ENCODE measurements around the gene HOXA4. TPM values are rescaled to one million over a fixed set of nuclear protein-coding genes. Genes with fewer than 3 reads are reported as not detected.

The HOXA4 gene
- polyA plus RNA-seq, 1 donor (not counting 4 experiments of a cell fraction or from before 2014, with no cell fraction given), result 1.5 TPM

- peaks cover 25% of the 10 kb centered on the region for H3K4me1 ChIP-seq (ENCODE audit: control insufficient read depth, extremely low read depth, insufficient read depth, low read length)
- no peak for FAIRE-seq
- dilution Hi-C loops (cut with MboI; ENCODE audit: extremely low pct_ligation_motif_present, low sequenced_read_pairs), result no loop called here
- H3K9ac ChIP-seq (ENCODE audit: control insufficient read depth, extremely low read depth, insufficient read depth, low read length), result peak overlapping the region; percentile 83
- peaks cover 6% of the 10 kb centered on the region for H3K27me3 ChIP-seq (ENCODE audit: control insufficient read depth, extremely low read depth, insufficient read depth, low read length)
- H4K20me1 ChIP-seq (ENCODE audit: control insufficient read depth, extremely low read depth, insufficient read depth, low read length), result no peaks in the 10 kb centered on the region
- H2AFZ ChIP-seq (ENCODE audit: control insufficient read depth, low read length), result peak overlapping the region; percentile 67
- peaks cover 0 to 4% of the 10 kb centered on the region in 2 experiments for H3K36me3 ChIP-seq (ENCODE audit: control insufficient read depth in 2 of 2, extremely low read depth in 1 of 2, insufficient read depth in 2 of 2, low read length in 2 of 2)
- H3K9me1 ChIP-seq (ENCODE audit: control insufficient read depth, extremely low read depth, insufficient read depth, low read length), result no peaks in the 10 kb centered on the region
- H3K4me2 ChIP-seq (ENCODE audit: control insufficient read depth, extremely low read depth, insufficient read depth, low read depth, low read length), result peak overlapping the region; percentile 98
- H3K9me3 ChIP-seq (ENCODE audit: control insufficient read depth, low read depth, low read length), result no peaks in the 10 kb centered on the region
- TF ChIP-seq EZH2 (IDR thresholded peaks at IDR 0.05; ENCODE audit: low read length), result no peak
- TF ChIP-seq, protein P1, sequence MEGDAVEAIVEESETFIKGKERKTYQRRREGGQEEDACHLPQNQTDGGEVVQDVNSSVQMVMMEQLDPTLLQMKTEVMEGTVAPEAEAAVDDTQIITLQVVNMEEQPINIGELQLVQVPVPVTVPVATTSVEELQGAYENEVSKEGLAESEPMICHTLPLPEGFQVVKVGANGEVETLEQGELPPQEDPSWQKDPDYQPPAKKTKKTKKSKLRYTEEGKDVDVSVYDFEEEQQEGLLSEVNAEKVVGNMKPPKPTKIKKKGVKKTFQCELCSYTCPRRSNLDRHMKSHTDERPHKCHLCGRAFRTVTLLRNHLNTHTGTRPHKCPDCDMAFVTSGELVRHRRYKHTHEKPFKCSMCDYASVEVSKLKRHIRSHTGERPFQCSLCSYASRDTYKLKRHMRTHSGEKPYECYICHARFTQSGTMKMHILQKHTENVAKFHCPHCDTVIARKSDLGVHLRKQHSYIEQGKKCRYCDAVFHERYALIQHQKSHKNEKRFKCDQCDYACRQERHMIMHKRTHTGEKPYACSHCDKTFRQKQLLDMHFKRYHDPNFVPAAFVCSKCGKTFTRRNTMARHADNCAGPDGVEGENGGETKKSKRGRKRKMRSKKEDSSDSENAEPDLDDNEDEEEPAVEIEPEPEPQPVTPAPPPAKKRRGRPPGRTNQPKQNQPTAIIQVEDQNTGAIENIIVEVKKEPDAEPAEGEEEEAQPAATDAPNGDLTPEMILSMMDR (optimal IDR thresholded peaks at IDR 0.05 in 1 of 3, IDR thresholded peaks at IDR 0.05 in 1 of 3, conservative IDR thresholded peaks at IDR 0.05 in 1 of 3; ENCODE audit: extremely low read depth in 1 of 3, insufficient read depth in 2 of 3, low read length in 3 of 3), result no peak
- peak overlapping the region; percentile 78 to 94 (median 84) for H3K4me3 ChIP-seq (ENCODE audit: control insufficient read depth in 2 of 3, extremely low read depth in 1 of 3, insufficient read depth in 2 of 3, low read depth in 1 of 3, low read length in 3 of 3)
- H3K79me2 ChIP-seq (ENCODE audit: control insufficient read depth, insufficient read depth, low read length), result peaks cover 41% of the 10 kb centered on the region
- H3K27ac ChIP-seq (ENCODE audit: control insufficient read depth, insufficient read depth, low read length), result peak overlapping the region; percentile 54
- no peak for DNase-seq (ENCODE audit: low read depth, low spot score)
These were observed 43.0 kb upstream of the HOXA4 start for GRCh38 chr7:27173511-27173955.

DNA sequence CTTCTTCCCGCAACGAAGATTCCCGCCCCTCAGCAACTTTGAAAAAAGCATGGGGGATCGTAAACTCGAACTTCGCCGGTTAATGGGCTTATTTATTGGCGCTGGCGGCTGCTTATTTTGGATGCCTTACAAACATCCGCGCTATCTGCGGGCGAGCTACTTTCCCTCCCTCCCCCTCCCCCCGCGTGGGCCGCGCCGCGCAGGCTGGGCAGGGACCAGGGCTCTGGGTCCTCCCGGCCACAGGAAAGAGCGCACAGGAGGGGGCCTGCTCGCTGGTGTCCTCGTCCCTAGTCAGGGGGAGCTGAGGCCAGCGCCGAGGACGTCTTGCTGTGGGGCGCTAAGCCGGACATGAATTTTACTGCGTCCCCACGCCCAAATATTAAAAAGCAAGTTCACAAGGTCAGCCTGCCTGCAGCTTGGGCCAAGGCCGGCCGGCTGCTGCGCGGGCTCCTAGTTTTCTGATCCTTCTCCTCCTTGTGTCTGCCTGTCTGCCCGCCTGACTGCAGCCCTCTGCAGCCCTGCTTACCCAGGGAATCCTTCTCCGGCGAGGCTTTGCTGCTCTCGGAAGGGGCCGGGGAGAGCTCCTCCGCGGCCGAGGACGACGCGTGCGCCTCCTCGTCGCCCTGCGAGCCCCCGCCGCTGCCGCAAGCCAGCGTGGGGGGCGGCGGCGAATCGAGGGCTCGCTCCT, 42.4 kb upstream of the HOXA4 start:
- dilution Hi-C loops (cut with MboI; ENCODE audit: extremely low pct_ligation_motif_present, low sequenced_read_pairs), result no loop called here

More for the DNA sequence above, 42.4 kb upstream of the HOXA4 start:
- peaks cover 6% of the 10 kb centered on the region for H3K27me3 ChIP-seq (ENCODE audit: control insufficient read depth, extremely low read depth, insufficient read depth, low read length)
- H3K9ac ChIP-seq (ENCODE audit: control insufficient read depth, extremely low read depth, insufficient read depth, low read length), result peak overlapping the region; percentile 83
- peaks cover 30% of the 10 kb centered on the region for H3K4me1 ChIP-seq (ENCODE audit: control insufficient read depth, extremely low read depth, insufficient read depth, low read length)
- no peaks in the 10 kb centered on the region for H3K9me3 ChIP-seq (ENCODE audit: control insufficient read depth, low read depth, low read length)
- H3K27ac ChIP-seq (ENCODE audit: control insufficient read depth, insufficient read depth, low read length), result peak overlapping the region; percentile 54
- peak overlapping the region; percentile 98 for H3K4me2 ChIP-seq (ENCODE audit: control insufficient read depth, extremely low read depth, insufficient read depth, low read depth, low read length)
- FAIRE-seq, result no peak
- TF ChIP-seq, protein P1 (optimal IDR thresholded peaks at IDR 0.05 in 1 of 3, IDR thresholded peaks at IDR 0.05 in 1 of 3, conservative IDR thresholded peaks at IDR 0.05 in 1 of 3; ENCODE audit: extremely low read depth in 1 of 3, insufficient read depth in 2 of 3, low read length in 3 of 3), result no peak
- TF ChIP-seq EZH2 (IDR thresholded peaks at IDR 0.05; ENCODE audit: low read length), result no peak
- no peaks in the 10 kb centered on the region for H4K20me1 ChIP-seq (ENCODE audit: control insufficient read depth, extremely low read depth, insufficient read depth, low read length)
- H3K4me3 ChIP-seq (ENCODE audit: control insufficient read depth in 2 of 3, extremely low read depth in 1 of 3, insufficient read depth in 2 of 3, low read depth in 1 of 3, low read length in 3 of 3), result peak overlapping the region; percentile 78 to 94 (median 84)
- no peaks in the 10 kb centered on the region for H3K9me1 ChIP-seq (ENCODE audit: control insufficient read depth, extremely low read depth, insufficient read depth, low read length)
- peaks cover 0 to 4% of the 10 kb centered on the region in 2 experiments for H3K36me3 ChIP-seq (ENCODE audit: control insufficient read depth in 2 of 2, extremely low read depth in 1 of 2, insufficient read depth in 2 of 2, low read length in 2 of 2)
- peak overlapping the region; percentile 54 for H2AFZ ChIP-seq (ENCODE audit: control insufficient read depth, low read length)
- DNase-seq (ENCODE audit: low read depth, low spot score), result no peak
- peaks cover 47% of the 10 kb centered on the region for H3K79me2 ChIP-seq (ENCODE audit: control insufficient read depth, insufficient read depth, low read length)
